Mucosa of gallbladder (tissue), 1 donor: ENCODE measurements around the gene TMEM151B. TPM values are rescaled to one million over a fixed set of nuclear protein-coding genes. Genes with fewer than 3 reads are reported as not detected.

Source experiments
- DNase-seq: peaks from one replicate; pipeline ENCODE4 v3.0.0-alpha.2; 2020; ENCODE audit warnings: low spot score
- total RNA-seq: library from RNA; stranded (reverse); gene quantifications from one replicate; pipeline ENCODE4 v1.2.1, GENCODE V29; 2021
- donor health status: DM: no; HTN: no; CAD: no.

The TMEM151B gene
- total RNA-seq, 1 donor from 2014 or later: 0.12 TPM

GRCh38 chr6:44278774-44279697, 8.8 kb downstream of the TMEM151B start:
- no peak for DNase-seq

- DNase-seq: no peak
Measured at GRCh38 chr6:44284121-44284520, 13.9 kb downstream of the TMEM151B start.

GRCh38 chr6:44284867-44285266, 14.6 kb downstream of the TMEM151B start:
- no peak for DNase-seq

GRCh38 chr6:44285552-44286284, 15.5 kb downstream of the TMEM151B start:
- DNase-seq: no peak

GRCh38 chr6:44286285-44286565, 16.0 kb downstream of the TMEM151B start:
- DNase-seq: no peak

GRCh38 chr6:44286747-44287146, 16.5 kb downstream of the TMEM151B start:
- no peak for DNase-seq

- DNase-seq: no peak
Measured at GRCh38 chr6:44289726-44290260, 19.5 kb downstream of the TMEM151B start.

- no peak for DNase-seq
Measured at GRCh38 chr6:44291841-44292240, 21.6 kb downstream of the TMEM151B start.

- DNase-seq: no peak
Measured at GRCh38 chr6:44292661-44293365, 22.6 kb downstream of the TMEM151B start.

GRCh38 chr6:44294832-44295791, 24.9 kb downstream of the TMEM151B start:
- no peak for DNase-seq

GRCh38 chr6:44297063-44298038, 27.1 kb downstream of the TMEM151B start:
- peak; percentile 18 for DNase-seq

- DNase-seq: no peak
Measured at GRCh38 chr6:44298055-44298803, 28.0 kb downstream of the TMEM151B start.

- DNase-seq: no peak
Measured at GRCh38 chr6:44298864-44299263, 28.6 kb downstream of the TMEM151B start.

- DNase-seq: no peak
Measured at GRCh38 chr6:44300292-44300823, 30.1 kb downstream of the TMEM151B start.

GRCh38 chr6:44301106-44301505, 30.9 kb downstream of the TMEM151B start:
- DNase-seq: no peak

GRCh38 chr6:44301782-44302564, 31.7 kb downstream of the TMEM151B start:
- DNase-seq: no peak

GRCh38 chr6:44302856-44303255, 32.6 kb downstream of the TMEM151B start:
- no peak for DNase-seq

- no peak for DNase-seq
Measured at GRCh38 chr6:44303842-44304241, 33.6 kb downstream of the TMEM151B start.
